NCI-H1930 (cell line): ENCODE measurements around the gene PEAK1.
"Not testable (repeated sequence)": the region's sequence is repeated elsewhere in the genome, so short reads cannot be mapped to it uniquely, and the experiment has no call there.

Experiments used
- DNase-seq, 2 experiments: peaks; one replicate each; lab custom pipeline; 2025; lab: John Stamatoyannopoulos, UW

PEAK1 gene

GRCh38 chr15:77311618-77312398, 108.1 kb downstream of the PEAK1 start:
- no peak for DNase-seq

DNA sequence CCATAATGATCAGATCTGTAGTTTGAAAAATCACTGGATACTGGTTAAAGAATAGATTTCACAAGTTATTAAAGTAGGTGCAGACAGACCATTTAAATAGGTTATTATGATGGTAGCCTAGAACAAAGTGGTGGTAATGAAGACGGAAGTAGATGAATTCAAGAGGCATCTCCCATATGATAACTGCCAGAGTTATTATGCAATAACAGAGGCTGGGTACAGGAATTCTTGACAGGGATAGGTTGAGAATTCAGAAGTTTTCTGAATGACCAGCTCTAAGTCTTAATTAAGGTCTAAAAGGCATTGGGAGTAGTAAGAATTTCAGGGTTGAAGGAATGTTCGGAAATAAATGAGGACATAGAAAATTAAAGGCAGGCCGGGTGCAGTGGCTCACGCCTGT, 108.9 kb downstream of the PEAK1 start:
- DNase-seq: no peak

GRCh38 chr15:77309392-77309791, 110.5 kb downstream of the PEAK1 start:
- no peak for DNase-seq

DNA sequence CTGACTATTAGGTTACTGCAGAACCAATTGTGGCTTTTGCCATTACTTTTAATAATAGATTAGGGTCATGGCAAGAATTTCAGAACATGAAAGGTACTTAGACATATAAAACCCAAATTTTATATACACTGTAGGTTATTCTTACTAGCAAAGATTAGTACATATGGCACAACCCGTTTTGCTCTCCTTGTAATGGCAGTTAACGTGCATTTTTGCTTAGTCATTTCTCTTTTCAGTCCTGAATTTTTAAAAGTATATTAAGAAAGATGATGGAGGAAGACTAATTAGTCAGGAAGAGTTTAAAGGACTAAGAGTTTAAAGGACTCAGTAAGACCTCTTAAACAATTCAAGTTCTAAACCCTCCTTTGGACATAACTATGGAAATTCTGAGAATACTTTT, 114.0 kb downstream of the PEAK1 start:
- no peak for DNase-seq

- no peak for DNase-seq
These were observed 123.0 kb downstream of the PEAK1 start for GRCh38 chr15:77296773-77297337.

DNA sequence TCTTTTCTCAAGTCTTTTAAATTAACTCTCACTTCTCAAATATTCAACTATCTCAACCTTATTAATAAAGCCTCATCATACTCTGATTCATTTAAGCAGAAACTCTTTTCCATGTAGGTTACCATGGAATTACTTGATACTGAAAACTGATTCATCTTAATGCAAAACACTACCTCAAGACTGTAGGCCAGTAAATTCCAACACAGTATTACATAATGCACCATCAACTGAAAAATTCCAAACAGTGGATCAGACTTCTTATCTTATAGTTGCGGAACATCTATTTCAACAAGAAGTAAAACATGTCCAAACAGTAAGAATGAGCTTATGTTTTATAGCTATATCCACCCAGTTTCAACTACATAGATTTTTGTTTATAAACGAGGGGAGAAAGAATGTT, 124.5 kb downstream of the PEAK1 start:
- no peak for DNase-seq

DNA sequence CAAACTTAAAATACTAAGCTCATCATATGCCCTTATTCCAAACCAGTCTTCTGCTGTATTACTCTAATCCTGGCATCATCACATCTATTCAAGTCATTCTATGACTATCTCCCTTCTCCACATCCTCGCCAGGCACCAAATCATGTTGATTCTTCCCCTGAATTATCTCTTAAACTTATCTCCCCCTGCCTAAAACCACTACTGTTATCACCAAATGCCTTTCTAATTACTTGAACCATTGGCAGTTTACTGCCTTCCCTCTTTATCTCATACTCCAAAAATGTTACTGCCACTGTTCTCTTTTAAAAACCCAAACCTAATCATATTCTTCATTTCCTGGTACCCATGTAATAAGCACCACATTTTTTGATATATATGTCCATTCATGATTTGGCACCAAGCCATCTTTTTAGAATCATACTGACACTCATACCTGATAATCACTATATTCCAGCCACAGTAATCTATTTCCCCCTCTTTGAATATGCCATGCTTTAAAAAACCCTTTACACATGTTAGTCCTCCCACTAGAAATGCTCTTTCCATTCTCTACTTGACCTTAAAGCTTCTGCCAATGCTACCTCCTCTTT, 126.8 kb downstream of the PEAK1 start:
- no peak for DNase-seq

DNA sequence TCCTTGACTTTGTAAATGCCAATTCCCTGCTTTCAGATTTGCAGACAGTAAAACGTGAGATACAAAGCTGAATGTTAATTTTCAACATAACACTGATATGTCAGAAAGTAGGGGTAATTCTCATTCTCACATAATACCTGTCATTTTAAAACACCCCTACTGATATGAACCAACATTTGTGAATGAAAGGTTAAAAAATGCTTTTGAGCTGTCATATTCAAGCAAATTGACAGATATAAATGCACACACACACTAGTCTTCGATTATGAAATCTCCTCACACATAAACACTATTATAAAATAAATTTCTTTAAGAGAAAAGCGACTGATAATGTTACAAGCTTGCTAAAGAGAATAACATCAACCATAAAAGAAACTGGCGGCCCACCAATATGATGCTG, 128.8 kb downstream of the PEAK1 start:
- no peak for DNase-seq

- no peak for DNase-seq
These were observed 132.5 kb downstream of the PEAK1 start for GRCh38 chr15:77287385-77287784.

- DNase-seq: no peak
These were observed 134.6 kb downstream of the PEAK1 start for GRCh38 chr15:77285057-77285997.

DNA sequence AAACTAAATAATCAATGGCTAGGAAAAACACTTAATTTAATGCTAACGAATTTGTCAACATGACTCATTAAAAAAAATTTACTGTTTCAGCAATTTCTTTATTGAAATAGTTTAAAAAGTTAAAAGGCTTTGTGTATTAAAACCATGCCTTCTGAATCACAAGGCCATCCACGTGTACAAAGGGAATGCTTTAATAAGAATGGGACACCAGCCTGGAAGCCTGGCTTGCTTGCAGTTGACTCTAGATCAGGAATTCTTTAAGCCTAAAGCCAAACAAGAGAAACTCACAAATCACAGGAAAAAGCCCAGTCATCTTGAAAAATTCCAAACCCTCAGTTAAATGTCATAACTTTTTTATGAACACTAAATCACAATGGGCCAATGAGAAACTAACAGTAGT, 137.6 kb downstream of the PEAK1 start:
- DNase-seq: no peak

- no peak for DNase-seq
These were observed 143.0 kb downstream of the PEAK1 start for GRCh38 chr15:77276943-77277342.

- no peak for DNase-seq
These were observed 143.8 kb downstream of the PEAK1 start for GRCh38 chr15:77276096-77276495.

GRCh38 chr15:77273136-77273535, 146.8 kb downstream of the PEAK1 start:
- DNase-seq: not testable (repeated sequence)

DNA sequence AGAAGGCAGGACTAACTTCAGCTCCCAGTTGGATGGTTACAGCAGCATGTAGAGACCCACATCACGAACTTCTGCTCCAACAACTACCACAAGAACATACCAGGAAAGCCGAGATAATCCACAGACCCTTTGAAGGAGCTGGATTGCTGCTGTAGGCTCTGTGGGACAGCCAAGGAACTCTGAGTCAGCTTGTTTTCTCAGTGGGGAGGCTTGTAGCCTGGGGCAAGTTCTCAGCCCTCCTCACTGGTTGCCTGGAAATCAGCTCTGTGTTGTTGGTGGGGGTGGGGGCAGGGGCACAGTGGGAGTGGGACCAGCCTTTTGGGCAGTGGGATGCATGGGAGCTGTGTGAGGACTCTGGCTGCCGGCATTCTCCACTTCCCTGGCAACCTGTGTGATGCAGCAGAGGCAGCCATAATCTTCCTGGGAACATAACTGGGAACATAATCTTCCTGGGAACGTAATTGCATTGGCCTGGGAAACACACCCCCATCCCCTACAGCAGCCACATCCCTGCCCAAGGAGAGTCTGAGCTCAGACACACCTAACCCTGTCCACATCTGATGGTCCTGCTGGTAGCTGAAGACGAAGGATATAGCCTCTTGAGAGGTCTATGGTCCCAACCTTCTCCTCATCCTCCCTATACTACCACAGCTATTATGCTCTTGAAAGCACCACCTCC, 153.1 kb downstream of the PEAK1 start:
- no peak for DNase-seq

- DNase-seq: no peak
These were observed 164.5 kb downstream of the PEAK1 start for GRCh38 chr15:77255385-77255784.

DNA sequence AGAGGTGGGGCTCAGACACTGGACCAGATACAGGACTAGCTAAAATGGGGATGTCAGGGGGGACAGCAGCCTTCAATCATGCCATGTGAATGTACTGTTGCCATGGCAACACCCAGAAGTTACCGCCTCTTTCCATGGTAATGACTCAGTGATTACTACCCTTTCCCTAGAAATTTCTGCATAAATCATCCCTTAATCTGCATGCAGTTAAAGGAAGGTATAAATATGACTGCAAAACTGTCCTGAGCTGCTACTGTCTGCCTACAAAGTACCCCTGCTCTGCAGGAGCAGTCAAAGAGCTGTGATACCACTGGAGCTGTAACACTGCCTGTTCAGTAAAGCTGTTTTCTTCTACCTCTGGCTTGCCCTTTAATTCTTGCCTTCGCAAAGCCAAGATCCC, 168.2 kb downstream of the PEAK1 start:
- DNase-seq: no peak

- DNase-seq: no peak
These were observed 172.8 kb downstream of the PEAK1 start for GRCh38 chr15:77247116-77247515.

GRCh38 chr15:77243716-77244401, 176.0 kb downstream of the PEAK1 start:
- no peak for DNase-seq

GRCh38 chr15:77243135-77243534, 176.8 kb downstream of the PEAK1 start:
- no peak for DNase-seq
